Measurements from ENCODE around the gene FSHB. TPM values are rescaled to one million over a fixed set of nuclear protein-coding genes. Genes with fewer than 3 reads are reported as not detected.

Gene FSHB
- total RNA-seq, result not detected

DNA sequence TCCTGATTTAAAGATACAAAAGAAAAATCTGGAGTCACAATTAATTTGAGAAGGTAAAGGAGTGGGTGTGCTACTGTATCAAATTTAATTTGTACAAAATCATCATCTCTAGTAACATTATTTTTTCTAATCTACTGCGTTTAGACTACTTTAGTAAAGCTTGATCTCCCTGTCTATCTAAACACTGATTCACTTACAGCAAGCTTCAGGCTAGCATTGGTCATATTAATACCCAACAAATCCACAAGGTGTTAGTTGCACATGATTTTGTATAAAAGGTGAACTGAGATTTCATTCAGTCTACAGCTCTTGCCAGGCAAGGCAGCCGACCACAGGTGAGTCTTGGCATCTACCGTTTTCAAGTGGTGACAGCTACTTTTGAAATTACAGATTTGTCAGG, at the start of gene FSHB:
Gene FSHB, plus strand, starts transcription at position 301 of the 400 bp plus-strand sequence. CDS start 889 bp downstream, outside the sequence.
- Histone ChIP-seq H3K9me3 (no peaks in the 10 kb centered on the region), H3K4me3 (no peak within 1 kb of the TSS), H3K27me3 (no peaks in the 10 kb centered on the region), H3K4me1 (no peaks in the 10 kb centered on the region), H3K27ac (no peak within 1 kb of the TSS), H3K36me3 (no peaks in the 10 kb centered on the region)
- TF ChIP-seq, protein P1, sequence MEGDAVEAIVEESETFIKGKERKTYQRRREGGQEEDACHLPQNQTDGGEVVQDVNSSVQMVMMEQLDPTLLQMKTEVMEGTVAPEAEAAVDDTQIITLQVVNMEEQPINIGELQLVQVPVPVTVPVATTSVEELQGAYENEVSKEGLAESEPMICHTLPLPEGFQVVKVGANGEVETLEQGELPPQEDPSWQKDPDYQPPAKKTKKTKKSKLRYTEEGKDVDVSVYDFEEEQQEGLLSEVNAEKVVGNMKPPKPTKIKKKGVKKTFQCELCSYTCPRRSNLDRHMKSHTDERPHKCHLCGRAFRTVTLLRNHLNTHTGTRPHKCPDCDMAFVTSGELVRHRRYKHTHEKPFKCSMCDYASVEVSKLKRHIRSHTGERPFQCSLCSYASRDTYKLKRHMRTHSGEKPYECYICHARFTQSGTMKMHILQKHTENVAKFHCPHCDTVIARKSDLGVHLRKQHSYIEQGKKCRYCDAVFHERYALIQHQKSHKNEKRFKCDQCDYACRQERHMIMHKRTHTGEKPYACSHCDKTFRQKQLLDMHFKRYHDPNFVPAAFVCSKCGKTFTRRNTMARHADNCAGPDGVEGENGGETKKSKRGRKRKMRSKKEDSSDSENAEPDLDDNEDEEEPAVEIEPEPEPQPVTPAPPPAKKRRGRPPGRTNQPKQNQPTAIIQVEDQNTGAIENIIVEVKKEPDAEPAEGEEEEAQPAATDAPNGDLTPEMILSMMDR (IDR thresholded peaks at IDR 0.05 in 4 of 5, conservative IDR thresholded peaks at IDR 0.05 in 1 of 5), result no peak
- TF ChIP-seq POLR2A (IDR thresholded peaks at IDR 0.05), result no peak
- intact Hi-C loops (cut with DNase I; ENCODE audit: low total_unique reads) (no loop called here), in situ Hi-C loops (cut with MboI; ENCODE audit: low sequenced_read_pairs in 4 of 4) (no loop called here)
- DNase-seq (no peak), ATAC-seq (no peak)

GRCh38 chr11:30186748-30187147, 44.1 kb upstream of the FSHB start:
- no peak overlapping the region for H3K27ac ChIP-seq
- ATAC-seq (no peak), DNase-seq (no peak)
- H3K27me3 ChIP-seq, result no peaks in the 10 kb centered on the region
- TF ChIP-seq, protein P1 (IDR thresholded peaks at IDR 0.05 in 4 of 5, conservative IDR thresholded peaks at IDR 0.05 in 1 of 5), result no peak
- no peak for TF ChIP-seq POLR2A (IDR thresholded peaks at IDR 0.05)
- intact Hi-C loops (cut with DNase I; ENCODE audit: low total_unique reads), result no loop called here
- H3K4me3 ChIP-seq, result no peak overlapping the region
- H3K4me1 ChIP-seq, result no peaks in the 10 kb centered on the region
- H3K9me3 ChIP-seq, result no peaks in the 10 kb centered on the region
- H3K36me3 ChIP-seq, result no peaks in the 10 kb centered on the region
- in situ Hi-C loops (cut with MboI; ENCODE audit: low sequenced_read_pairs in 4 of 4), result no loop called here

DNA sequence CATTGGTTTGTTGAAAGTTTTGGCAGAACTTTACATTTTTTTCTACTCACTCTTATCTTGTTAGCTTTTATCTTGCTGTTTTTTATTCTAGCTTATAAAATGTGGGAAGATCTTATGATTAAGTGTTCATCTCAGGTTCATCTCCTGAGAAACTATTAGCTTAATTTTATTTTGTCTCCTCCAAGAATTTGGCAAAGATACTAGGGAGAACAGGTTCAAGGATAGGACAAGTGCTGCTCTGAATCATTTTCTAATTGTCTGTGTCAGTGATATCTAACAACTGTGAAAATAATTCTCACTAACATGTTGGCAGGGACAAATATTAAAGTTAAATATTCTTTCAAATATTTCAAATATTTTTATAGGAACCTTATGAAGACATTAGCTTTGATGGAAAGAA, 38.2 kb upstream of the FSHB start:
- Histone ChIP-seq H3K4me1 (no peaks in the 10 kb centered on the region), H3K9me3 (no peaks in the 10 kb centered on the region), H3K36me3 (no peaks in the 10 kb centered on the region), H3K27me3 (no peaks in the 10 kb centered on the region), H3K27ac (no peak overlapping the region), H3K4me3 (no peak overlapping the region)
- in situ Hi-C loops (cut with MboI; ENCODE audit: low sequenced_read_pairs in 4 of 4), result no loop called here
- intact Hi-C loops (cut with DNase I; ENCODE audit: low total_unique reads), result no loop called here
- TF ChIP-seq, protein P1 (IDR thresholded peaks at IDR 0.05 in 4 of 5, conservative IDR thresholded peaks at IDR 0.05 in 1 of 5), result no peak
- no peak for TF ChIP-seq POLR2A (IDR thresholded peaks at IDR 0.05)
- no peak for DNase-seq
- ATAC-seq, result no peak

DNA sequence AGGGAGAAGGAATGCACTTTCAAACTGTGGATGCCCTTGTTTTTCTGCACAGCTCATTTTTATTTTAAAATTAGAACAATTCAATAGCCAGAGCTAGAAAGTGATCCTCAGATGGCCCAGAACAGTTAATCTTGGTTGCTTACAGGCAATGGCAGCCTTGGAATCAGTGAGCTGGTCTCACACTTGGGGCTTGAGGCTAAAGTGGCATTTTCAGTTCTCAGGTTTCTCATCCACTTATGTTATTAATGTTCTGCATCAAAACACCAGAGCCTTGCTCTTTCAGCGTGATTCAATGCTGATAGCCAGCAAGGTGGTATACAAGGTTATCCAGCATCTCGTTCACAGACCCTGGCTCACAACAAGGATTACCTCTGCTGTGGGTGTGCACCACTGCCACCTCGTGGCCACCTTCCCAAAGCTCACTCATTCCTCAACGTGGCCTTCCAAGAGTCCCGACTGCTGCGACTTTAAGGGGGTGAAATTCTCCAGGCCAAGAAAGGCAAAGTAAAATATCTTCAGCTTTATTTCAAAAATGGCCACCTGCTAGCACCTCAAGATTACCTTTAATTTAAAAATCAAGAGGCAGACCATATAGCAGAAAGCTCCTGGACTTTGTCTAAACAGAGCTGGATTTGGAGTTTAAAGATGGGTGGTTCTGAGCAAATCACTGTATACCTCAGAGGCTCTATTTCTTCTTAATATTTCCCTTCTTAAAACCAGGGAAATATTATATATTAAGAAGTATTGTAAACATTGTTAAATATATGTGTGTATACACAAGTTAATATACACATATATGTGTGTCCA, 34.2 kb upstream of the FSHB start:
- in situ Hi-C loops (cut with MboI; ENCODE audit: low sequenced_read_pairs in 4 of 4) (no loop called here), intact Hi-C loops (cut with DNase I; ENCODE audit: low total_unique reads) (no loop called here)
- no peak overlapping the region for H3K4me3 ChIP-seq
- no peaks in the 10 kb centered on the region for H3K4me1 ChIP-seq
- H3K27ac ChIP-seq, result no peak overlapping the region
- no peak for DNase-seq
- no peaks in the 10 kb centered on the region for H3K27me3 ChIP-seq
- H3K9me3 ChIP-seq, result no peaks in the 10 kb centered on the region
- H3K36me3 ChIP-seq, result no peaks in the 10 kb centered on the region
- no peak for ATAC-seq
- TF ChIP-seq POLR2A (IDR thresholded peaks at IDR 0.05), result no peak
- TF ChIP-seq, protein P1 (IDR thresholded peaks at IDR 0.05 in 4 of 5, conservative IDR thresholded peaks at IDR 0.05 in 1 of 5), result peak in 3 of 5 experiments; percentile 25 to 53 (median 40)

Data from gastrocnemius medialis (tissue), 4 donors.